GM12874 (cell line): Measurements from ENCODE around the gene AASS.

Experiments
- CTCF ChIP-seq: IDR thresholded peaks from 2 replicates; pipeline ENCODE4 v1.5.1; 2011; ENCODE audit warnings: low read depth, mild to moderate bottlenecking, control low read depth, low read length, moderate library complexity; ENCODE audit not compliant: insufficient read depth

Gene AASS

GRCh38 chr7:122067077-122067476 is 77.0 kb downstream of the AASS start:
- no peak for TF ChIP-seq CTCF

GRCh38 chr7:122064971-122065370 is 79.1 kb downstream of the AASS start:
- no peak for TF ChIP-seq CTCF

- TF ChIP-seq CTCF, result no peak
Measured at GRCh38 chr7:122063146-122063545, 80.9 kb downstream of the AASS start.

- TF ChIP-seq CTCF, result no peak
Measured at GRCh38 chr7:122059542-122059941, 84.5 kb downstream of the AASS start.

GRCh38 chr7:122056977-122057376 is 87.1 kb downstream of the AASS start:
- TF ChIP-seq CTCF, result no peak

- TF ChIP-seq CTCF, result no peak
Measured at GRCh38 chr7:122055073-122055472, 89.0 kb downstream of the AASS start.

- TF ChIP-seq CTCF, result no peak
Measured at GRCh38 chr7:122054393-122054792, 89.7 kb downstream of the AASS start.

GRCh38 chr7:122046402-122046801 is 97.6 kb downstream of the AASS start:
- TF ChIP-seq CTCF, result no peak
